Kidney glomerular epithelial cell (primary cell): Measurements from ENCODE around the gene RMI1.
"Not testable (repeated sequence)": the region's sequence is repeated elsewhere in the genome, so short reads cannot be mapped to it uniquely, and the experiment has no call there.

Source experiments
- DNase-seq: peaks from one replicate; lab custom pipeline; 2025; lab: John Stamatoyannopoulos, UW

Gene RMI1

GRCh38 chr9:84007662-84008061 lies 27.1 kb downstream of the RMI1 start:
- DNase-seq = no peak

GRCh38 chr9:84024041-84024575 lies 43.5 kb downstream of the RMI1 start:
- no peak for DNase-seq

- DNase-seq = no peak
These were observed 46.6 kb downstream of the RMI1 start for GRCh38 chr9:84027201-84027600.

- DNase-seq = no peak
These were observed 50.9 kb downstream of the RMI1 start for GRCh38 chr9:84031534-84031933.

- not testable (repeated sequence) for DNase-seq
These were observed 61.3 kb downstream of the RMI1 start for GRCh38 chr9:84041857-84042256.

GRCh38 chr9:84045481-84046097 lies 65.0 kb downstream of the RMI1 start:
- no peak for DNase-seq
